ENCODE measurements around the gene DIP2C.

GRCh38 chr10:391847-392704 lies 297.4 kb downstream of the DIP2C start:
- TF ChIP-seq CTCF (IDR thresholded peaks at IDR 0.05): no peak
- no peak for TF ChIP-seq POLR2AphosphoS5 (IDR thresholded peaks at IDR 0.05)
- TF ChIP-seq POLR2A (IDR thresholded peaks at IDR 0.05): no peak
